ENCODE measurements around the gene BCAS4.

The BCAS4 gene

GRCh38 chr20:50855498-50856474 lies 60.9 kb downstream of the BCAS4 start:
- no peak for DNase-seq (ENCODE audit: low read depth)

GRCh38 chr20:50856475-50857041 lies 61.7 kb downstream of the BCAS4 start:
- DNase-seq (ENCODE audit: low read depth), result no peak

GRCh38 chr20:50857348-50857747 lies 62.5 kb downstream of the BCAS4 start:
- no peak for DNase-seq (ENCODE audit: low read depth)

- DNase-seq (ENCODE audit: low read depth), result no peak
Measured at GRCh38 chr20:50858525-50858924, 63.7 kb downstream of the BCAS4 start.

- DNase-seq (ENCODE audit: low read depth), result no peak
Measured at GRCh38 chr20:50859161-50859560, 64.3 kb downstream of the BCAS4 start.

GRCh38 chr20:50861012-50861411 lies 66.2 kb downstream of the BCAS4 start:
- DNase-seq (ENCODE audit: low read depth), result no peak

GRCh38 chr20:50862546-50862945 lies 67.7 kb downstream of the BCAS4 start:
- DNase-seq (ENCODE audit: low read depth), result no peak

GRCh38 chr20:50865114-50865513 lies 70.3 kb downstream of the BCAS4 start:
- DNase-seq (ENCODE audit: low read depth), result no peak

GRCh38 chr20:50865591-50865990 lies 70.7 kb downstream of the BCAS4 start:
- DNase-seq (ENCODE audit: low read depth), result no peak

GRCh38 chr20:50866036-50866685 lies 71.3 kb downstream of the BCAS4 start:
- DNase-seq (ENCODE audit: low read depth), result no peak

- no peak for DNase-seq (ENCODE audit: low read depth)
Measured at GRCh38 chr20:50866831-50867230, 72.0 kb downstream of the BCAS4 start.

- no peak for DNase-seq (ENCODE audit: low read depth)
Measured at GRCh38 chr20:50867805-50868204, 72.9 kb downstream of the BCAS4 start.

- no peak for DNase-seq (ENCODE audit: low read depth)
Measured at GRCh38 chr20:50868509-50869495, 73.9 kb downstream of the BCAS4 start.

- no peak for DNase-seq (ENCODE audit: low read depth)
Measured at GRCh38 chr20:50870561-50871161, 75.8 kb downstream of the BCAS4 start.

- DNase-seq (ENCODE audit: low read depth), result no peak
Measured at GRCh38 chr20:50872560-50873425, 77.9 kb downstream of the BCAS4 start.

- DNase-seq (ENCODE audit: low read depth), result no peak
Measured at GRCh38 chr20:50873585-50873984, 78.7 kb downstream of the BCAS4 start.

- no peak for DNase-seq (ENCODE audit: low read depth)
Measured at GRCh38 chr20:50874111-50874757, 79.4 kb downstream of the BCAS4 start.

GRCh38 chr20:50874758-50875665 lies 80.2 kb downstream of the BCAS4 start:
- DNase-seq (ENCODE audit: low read depth), result no peak
